Subcutaneous abdominal adipose tissue (tissue), 5 donors: ENCODE results near the gene RBM47.
A peak's percentile ranks its signal among the peaks of the same experiment; 100 is the strongest.

Source experiments
- H3K27ac ChIP-seq: one replicate; pipeline ENCODE4 v1.7.0; 2013; ENCODE audit warnings: low read depth, mild to moderate bottlenecking, inconsistent platforms, low read length, moderate library complexity
- H3K27me3 ChIP-seq, 5 donors: one replicate each; pipeline ENCODE4 v1.7.0; 2013; ENCODE audit warnings: low read length in 5 of 5, inconsistent platforms in 1 of 5; ENCODE audit not compliant: control insufficient read depth in 5 of 5, insufficient read depth in 4 of 5
- H3K36me3 ChIP-seq, 5 donors: one replicate each; pipeline ENCODE4 v1.7.0; 2013; ENCODE audit warnings: low read length in 5 of 5; ENCODE audit not compliant: control insufficient read depth in 5 of 5, insufficient read depth in 5 of 5
- H3K4me1 ChIP-seq, 5 donors: one replicate each; pipeline ENCODE4 v1.7.0; 2013; ENCODE audit warnings: low read length in 5 of 5, mild to moderate bottlenecking in 3 of 5, moderate library complexity in 1 of 5; ENCODE audit not compliant: control insufficient read depth in 5 of 5, insufficient read depth in 5 of 5
- H3K4me3 ChIP-seq, 5 donors: one replicate each; pipeline ENCODE4 v1.7.0; 2013; ENCODE audit warnings: low read length in 5 of 5, low read depth in 1 of 5
- H3K9ac ChIP-seq, 5 donors: one replicate each; pipeline ENCODE4 v1.7.0; 2013; ENCODE audit warnings: low read length in 5 of 5, mild to moderate bottlenecking in 4 of 5, moderate library complexity in 3 of 5
- H3K9me3 ChIP-seq, 5 donors: one replicate each; pipeline ENCODE4 v1.7.0; 2013; ENCODE audit warnings: low read length in 5 of 5; ENCODE audit not compliant: control insufficient read depth in 5 of 5
- donor health status: healthy.
- donor health status: healthy.
- donor health status: healthy.
- donor health status: healthy.
- donor health status: healthy.

RBM47 gene

DNA sequence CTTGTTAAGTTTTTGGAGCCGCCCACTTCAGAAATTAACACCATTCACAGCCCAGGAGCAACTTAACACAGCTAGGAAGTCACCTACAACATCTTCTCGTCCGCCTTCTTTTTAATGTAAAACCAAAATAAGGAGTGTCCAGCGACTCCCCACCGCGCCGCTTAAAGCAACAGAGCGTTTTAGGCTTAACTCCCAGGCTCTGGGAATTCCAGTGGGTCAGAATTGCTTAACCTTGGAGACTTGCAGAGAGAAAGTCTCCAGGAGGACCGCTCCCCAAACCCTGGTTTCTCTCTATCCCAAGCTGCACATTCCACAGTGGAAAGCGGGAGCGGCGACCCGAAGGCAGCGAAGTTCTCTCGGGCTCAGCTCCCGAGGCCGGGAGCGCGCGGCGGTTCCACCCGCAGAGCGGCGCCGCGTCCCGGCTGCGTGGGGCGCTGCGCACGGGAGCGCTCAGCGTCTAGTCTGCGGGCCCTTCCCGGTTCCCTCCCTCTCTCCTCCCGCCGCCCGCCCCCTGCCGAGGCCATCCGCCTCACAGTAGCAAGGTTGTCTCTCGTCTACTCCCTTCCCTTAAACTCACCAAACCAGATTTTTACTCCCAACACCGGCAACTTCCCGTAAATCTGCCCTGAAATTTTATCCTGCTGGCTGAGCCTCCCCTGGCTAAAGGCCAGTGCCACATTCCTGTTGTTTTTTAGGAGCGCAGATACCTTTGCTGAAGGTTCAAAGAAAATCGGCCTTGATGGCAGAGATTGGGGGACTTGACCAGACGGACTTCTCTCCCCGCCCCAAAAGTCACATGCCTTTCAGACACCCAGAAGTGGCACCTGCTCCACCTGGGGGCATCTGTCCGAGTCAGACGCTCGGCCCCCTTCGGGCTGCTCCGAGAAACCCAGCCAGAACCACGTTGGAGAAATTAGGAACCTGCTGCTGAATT, at the start of gene RBM47:
TSS of gene RBM47 (minus strand) at position 464 of the 934 bp plus-strand sequence. CDS start 190,971 bp downstream, outside the sequence.
- peaks cover 0 to 5% (median 0%) of the 10 kb centered on the region in 5 donors for H3K27me3 ChIP-seq
- no peaks in the 10 kb centered on the region for H3K9me3 ChIP-seq
- peaks cover 0 to 37% (median 17%) of the 10 kb centered on the region in 5 donors for H3K4me1 ChIP-seq
- H3K36me3 ChIP-seq = peaks cover 0 to 3% (median 0%) of the 10 kb centered on the region in 5 donors
- peak within 1 kb of the TSS; percentile 74 to 94 (median 82) for H3K4me3 ChIP-seq
- H3K27ac ChIP-seq = peak within 1 kb of the TSS; percentile 60
- peak within 1 kb of the TSS; percentile 65 to 90 (median 86) for H3K9ac ChIP-seq

DNA sequence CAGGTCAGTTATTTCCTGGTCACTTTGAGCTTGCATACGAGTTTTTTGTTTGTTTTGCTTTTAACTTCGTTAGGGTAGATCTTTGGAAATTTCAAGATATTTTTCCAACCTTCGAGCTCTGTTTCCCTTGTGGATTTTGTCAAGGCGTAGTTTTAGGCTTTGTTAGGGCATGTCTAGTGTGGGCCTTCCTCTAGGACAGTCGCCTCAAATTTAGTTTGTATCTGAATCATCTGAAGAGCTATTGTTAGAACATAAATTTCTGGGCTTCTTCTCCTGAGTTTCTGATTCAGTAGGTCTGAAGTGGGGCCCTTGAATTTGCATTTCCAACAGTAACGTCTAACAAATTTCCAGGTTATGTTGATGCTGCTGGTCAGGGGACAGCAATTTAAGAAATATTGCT, 48.8 kb upstream of the RBM47 start:
- Histone ChIP-seq H3K9ac (no peak overlapping the region), H3K36me3 (no peaks in the 10 kb centered on the region), H3K9me3 (no peaks in the 10 kb centered on the region), H3K4me1 (no peaks in the 10 kb centered on the region), H3K27ac (no peak overlapping the region), H3K27me3 (no peaks in the 10 kb centered on the region), H3K4me3 (no peak overlapping the region)

DNA sequence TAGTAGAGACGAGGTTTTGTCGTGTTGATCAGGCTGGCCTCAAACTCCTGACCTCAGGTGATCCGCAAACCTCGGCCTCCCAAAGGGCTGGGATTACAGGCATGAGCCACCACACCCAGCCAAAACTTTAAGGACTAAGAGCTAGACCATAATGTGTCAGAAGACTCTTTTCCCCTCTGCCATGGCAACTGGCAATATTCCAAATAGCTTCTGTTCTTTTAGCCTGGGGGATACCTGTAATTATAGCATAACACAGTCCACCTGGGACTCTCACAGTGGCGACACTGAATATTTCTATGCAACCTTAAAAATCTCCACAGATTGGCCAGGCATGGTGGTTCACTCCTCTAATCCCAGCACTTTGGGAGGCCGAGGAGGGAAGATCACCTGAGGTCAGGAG, 45.5 kb upstream of the RBM47 start:
- no peak overlapping the region for H3K4me3 ChIP-seq
- no peak overlapping the region for H3K9ac ChIP-seq
- peaks cover 0 to 9% (median 0%) of the 10 kb centered on the region in 5 donors for H3K4me1 ChIP-seq
- H3K27ac ChIP-seq = no peak overlapping the region
- no peaks in the 10 kb centered on the region for H3K27me3 ChIP-seq
- no peaks in the 10 kb centered on the region for H3K9me3 ChIP-seq
- no peaks in the 10 kb centered on the region for H3K36me3 ChIP-seq

DNA sequence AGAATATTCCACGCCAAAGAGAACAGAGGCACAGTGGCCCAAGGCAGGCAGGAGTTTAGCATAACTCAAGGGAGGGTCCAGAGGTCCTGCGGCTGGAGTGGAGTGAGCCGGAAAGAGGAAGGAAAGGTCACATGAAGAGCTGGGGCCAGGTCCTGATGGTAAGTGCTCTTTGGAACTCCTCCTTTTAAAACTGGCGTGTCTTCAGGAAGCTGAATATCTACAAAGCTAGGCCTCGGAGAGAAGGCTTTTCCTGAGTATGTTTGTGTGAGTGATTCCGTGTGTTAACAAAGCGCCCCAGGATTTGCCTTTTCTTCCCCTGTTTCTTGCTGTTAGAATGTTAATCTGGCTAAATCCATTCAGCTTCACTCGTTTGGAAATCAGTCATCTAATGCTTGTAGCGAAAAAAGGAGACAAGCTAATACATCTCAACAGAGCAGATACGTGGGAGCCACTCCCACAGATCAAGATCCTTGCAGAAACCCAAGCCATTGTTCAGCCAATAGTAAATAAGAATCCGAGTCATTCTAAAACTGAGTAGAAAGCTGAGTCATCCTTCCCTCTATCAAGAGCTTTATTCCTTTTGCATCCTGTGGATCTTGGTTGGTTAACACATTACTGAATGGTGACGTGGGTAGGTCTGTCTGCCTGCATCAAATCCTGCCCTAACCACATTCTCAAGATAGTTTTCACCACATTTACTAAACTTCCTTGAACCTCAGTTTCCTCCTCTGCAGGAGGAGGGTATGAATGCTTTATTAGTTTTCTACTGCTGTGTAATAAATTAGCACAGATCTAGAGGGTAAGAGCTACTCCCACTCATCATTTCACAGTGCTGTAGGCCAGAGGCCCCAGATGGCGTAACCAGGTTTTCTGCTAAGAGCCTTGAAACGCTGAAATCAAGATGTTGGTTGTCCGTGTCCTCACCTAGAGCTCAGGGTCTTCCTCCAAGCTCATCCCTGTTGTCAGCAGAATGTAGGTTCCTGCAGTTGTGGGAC, 43.2 kb upstream of the RBM47 start:
- H3K9ac ChIP-seq = no peak overlapping the region
- no peaks in the 10 kb centered on the region for H3K9me3 ChIP-seq
- H3K4me1 ChIP-seq = peaks cover 0 to 12% (median 0%) of the 10 kb centered on the region in 5 donors
- no peaks in the 10 kb centered on the region for H3K27me3 ChIP-seq
- H3K27ac ChIP-seq = no peak overlapping the region
- no peaks in the 10 kb centered on the region for H3K36me3 ChIP-seq
- no peak overlapping the region for H3K4me3 ChIP-seq

DNA sequence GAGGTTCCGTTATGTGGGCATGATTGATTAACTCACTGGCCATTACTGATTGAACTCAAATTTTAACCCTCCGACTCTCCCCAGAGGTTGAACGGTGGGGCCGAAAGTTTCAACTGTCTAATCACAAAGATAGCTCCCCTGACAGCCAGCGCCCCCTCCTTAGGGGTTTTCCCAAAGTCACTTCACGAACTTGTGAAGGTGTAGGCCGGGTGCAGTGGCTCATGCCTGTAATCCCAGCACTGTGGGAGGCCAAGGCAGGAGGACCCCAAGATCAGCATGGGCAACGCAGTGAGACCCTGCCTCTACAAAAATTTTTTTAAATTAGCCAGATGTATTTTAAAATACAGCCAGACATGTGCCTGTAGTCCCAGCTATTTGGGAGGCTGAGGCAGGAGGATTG, 39.8 kb upstream of the RBM47 start:
- no peak overlapping the region for H3K9ac ChIP-seq
- H3K4me3 ChIP-seq = no peak overlapping the region
- H3K27me3 ChIP-seq = no peaks in the 10 kb centered on the region
- H3K36me3 ChIP-seq = no peaks in the 10 kb centered on the region
- H3K27ac ChIP-seq = no peak overlapping the region
- peaks cover 0 to 13% (median 0%) of the 10 kb centered on the region in 5 donors for H3K4me1 ChIP-seq
- H3K9me3 ChIP-seq = no peaks in the 10 kb centered on the region

DNA sequence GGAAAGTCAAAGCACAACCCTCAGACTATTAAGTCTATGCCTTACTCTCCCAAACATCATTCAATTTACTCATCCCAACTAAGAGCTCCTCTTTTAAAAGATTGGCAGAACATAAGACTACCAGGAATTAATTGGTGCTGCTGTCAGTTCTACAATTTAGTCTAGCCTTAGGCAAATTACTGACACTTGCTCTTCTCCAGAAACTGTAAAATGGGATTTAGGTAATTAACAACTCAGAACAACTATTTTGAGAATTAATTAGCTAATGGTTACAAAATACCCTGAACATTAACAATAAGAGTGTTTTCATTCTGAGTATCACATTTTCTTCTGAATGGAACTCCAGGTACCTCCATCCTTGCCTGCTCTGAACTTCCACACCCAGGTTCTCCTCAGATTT, 36.2 kb upstream of the RBM47 start:
- no peaks in the 10 kb centered on the region for H3K27me3 ChIP-seq
- no peak overlapping the region for H3K27ac ChIP-seq
- H3K9me3 ChIP-seq = no peaks in the 10 kb centered on the region
- no peaks in the 10 kb centered on the region for H3K36me3 ChIP-seq
- peaks cover 0 to 4% (median 0%) of the 10 kb centered on the region in 5 donors for H3K4me1 ChIP-seq
- no peak overlapping the region for H3K4me3 ChIP-seq
- no peak overlapping the region for H3K9ac ChIP-seq

DNA sequence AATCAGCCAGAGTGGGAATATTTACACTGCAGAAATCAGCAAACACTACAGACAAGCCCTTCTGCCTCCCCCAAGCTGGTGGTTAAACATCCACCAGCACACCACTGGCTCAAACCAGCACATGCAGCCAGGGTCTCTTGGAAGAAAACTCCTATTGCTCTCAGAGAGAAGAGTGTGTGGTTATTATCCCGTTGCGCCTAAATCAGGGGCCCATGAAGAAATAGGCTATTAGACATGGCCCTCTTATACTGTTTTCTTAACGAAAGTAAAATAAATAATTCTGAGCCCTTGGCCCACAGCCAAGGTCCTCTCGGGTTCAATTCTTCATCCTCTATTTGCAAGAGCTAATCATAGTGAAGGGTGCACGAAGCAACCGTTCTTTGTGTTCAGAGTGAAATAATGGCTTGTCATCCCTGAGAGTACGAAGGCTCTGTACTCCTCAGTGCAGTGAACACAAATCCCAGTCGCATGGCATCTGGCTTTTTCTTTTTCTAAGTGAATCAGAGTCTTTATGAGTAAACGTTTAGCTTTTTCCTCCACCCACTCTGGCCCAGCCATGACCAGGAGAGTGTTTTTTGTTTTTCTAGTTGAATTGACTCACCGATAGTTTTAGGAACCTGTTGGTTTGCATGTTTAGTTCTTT, 33.4 kb upstream of the RBM47 start:
- no peak overlapping the region for H3K27ac ChIP-seq
- no peak overlapping the region for H3K4me3 ChIP-seq
- no peaks in the 10 kb centered on the region for H3K9me3 ChIP-seq
- no peak overlapping the region for H3K9ac ChIP-seq
- peaks cover 0 to 3% (median 0%) of the 10 kb centered on the region in 5 donors for H3K4me1 ChIP-seq
- no peaks in the 10 kb centered on the region for H3K27me3 ChIP-seq
- no peaks in the 10 kb centered on the region for H3K36me3 ChIP-seq

DNA sequence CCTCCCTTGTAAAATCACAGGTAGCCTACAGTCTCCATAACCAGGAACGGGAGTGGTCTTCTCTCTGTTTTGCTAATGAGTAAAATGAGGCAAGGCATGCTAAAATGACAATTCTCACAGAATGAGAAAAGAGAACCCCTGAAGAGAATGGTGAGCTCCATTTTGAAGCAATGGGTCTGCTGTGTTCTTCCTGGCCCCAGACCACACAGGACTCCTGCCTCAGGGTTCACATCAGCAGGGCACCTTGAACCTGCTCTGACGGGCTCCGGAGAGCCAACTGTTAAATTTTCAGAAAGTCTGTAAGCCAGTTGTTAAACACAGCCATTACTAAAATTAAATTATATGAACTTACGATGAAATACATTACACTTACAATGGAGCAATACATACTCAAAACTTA, 32.1 kb upstream of the RBM47 start:
- Histone ChIP-seq H3K9me3 (no peaks in the 10 kb centered on the region), H3K4me3 (no peak overlapping the region), H3K4me1 (no peaks in the 10 kb centered on the region), H3K9ac (no peak overlapping the region), H3K27me3 (no peaks in the 10 kb centered on the region), H3K27ac (no peak overlapping the region), H3K36me3 (no peaks in the 10 kb centered on the region)

DNA sequence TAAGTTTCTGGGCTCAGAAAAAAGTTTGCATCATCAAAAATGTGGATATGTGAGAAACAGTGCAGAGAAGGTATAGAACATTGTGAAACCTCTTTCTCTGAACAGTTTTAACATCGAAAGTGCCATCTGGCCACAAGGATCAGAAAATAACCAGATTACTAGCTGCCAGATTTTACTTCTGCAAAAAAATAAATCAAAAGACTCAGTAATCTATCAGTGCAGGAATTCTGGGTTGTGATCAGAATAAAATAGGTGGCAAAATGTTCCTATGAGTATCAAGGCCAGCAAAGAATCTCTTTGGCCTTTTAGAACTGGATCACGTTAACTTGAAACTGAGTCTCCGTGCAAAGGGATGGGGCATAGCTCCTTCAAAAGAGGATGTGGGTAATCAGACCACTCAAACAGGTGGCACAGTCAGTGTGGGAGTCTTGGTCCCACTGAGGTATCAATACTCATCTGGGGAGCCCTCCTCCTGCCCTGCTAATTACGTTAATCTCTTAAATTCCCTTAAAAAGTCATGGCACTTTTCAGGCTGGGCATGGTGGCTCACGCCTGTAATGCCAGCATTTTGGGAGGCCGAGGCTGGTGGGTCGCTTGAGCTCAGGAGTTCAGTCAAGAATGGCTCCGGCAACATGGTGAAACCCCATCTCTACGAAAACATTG, 26.7 kb upstream of the RBM47 start:
- Histone ChIP-seq H3K4me1 (peaks cover 0 to 9% (median 7%) of the 10 kb centered on the region in 5 donors), H3K4me3 (no peak overlapping the region), H3K9me3 (no peaks in the 10 kb centered on the region), H3K27ac (no peak overlapping the region), H3K9ac (no peak overlapping the region), H3K36me3 (no peaks in the 10 kb centered on the region), H3K27me3 (no peaks in the 10 kb centered on the region)
